Upper lobe of left lung (tissue), 4 donors: Measurements from ENCODE around the gene CEP70.

ENCODE experiments used
- CTCF ChIP-seq, 6 experiments: fragments of 450-650 bp in 4 of 6; fragments of 200-600 bp in 2 of 6; sonication (generic) in 2 of 6; IDR thresholded peaks; one replicate each; pipeline ENCODE4 v1.5.1; 2016 to 2019; ENCODE audit warnings: antibody characterized with exemption in 6 of 6
- POLR2A ChIP-seq, 4 donors: fragments of 450-650 bp; IDR thresholded peaks; one replicate each; pipeline ENCODE4 v1.5.1; 2016 to 2017; ENCODE audit warnings: antibody characterized with exemption in 4 of 4, mild to moderate bottlenecking in 2 of 4
- POLR2AphosphoS5 ChIP-seq, 2 donors: sonication (generic); formaldehyde crosslinking; IDR thresholded peaks; one replicate each; pipeline ENCODE4 v1.5.1; 2017; ENCODE audit warnings: antibody characterized with exemption in 2 of 2

GRCh38 chr3:138458774-138459499 is 135.1 kb downstream of the CEP70 start:
- no peak for TF ChIP-seq CTCF (IDR thresholded peaks at IDR 0.05)
- TF ChIP-seq POLR2A (IDR thresholded peaks at IDR 0.05): no peak
- TF ChIP-seq POLR2AphosphoS5 (IDR thresholded peaks at IDR 0.05): no peak
